Caco-2 (cell line): ENCODE measurements around the gene SSR3. TPM values are rescaled to one million over a fixed set of nuclear protein-coding genes. Genes with fewer than 3 reads are reported as not detected.

Experiments used
- BruUV-seq: library from RNA; stranded (reverse); fragments of 400-500 nt; replicated peaks from 2 replicates; lab custom pipeline; 2021; lab: Mats Ljungman, UMichigan
- CTCF ChIA-PET: fragments of 300-600 bp; sonication (Branson Sonifier 250); formaldehyde crosslinking; loops from one replicate; lab custom pipeline; 2022; ENCODE audit warnings: antibody characterized with exemption; lab: Charles Lee
- POLR2A ChIA-PET: fragments of 300-600 bp; sonication (Branson Sonifier 250); formaldehyde crosslinking; loops from one replicate; lab custom pipeline; 2022; ENCODE audit warnings: antibody characterized with exemption; lab: Charles Lee
- DNase-seq, 2 experiments: peaks; one replicate each; pipeline versions ENCODE4 v3.0.0 to v3.0.0-alpha.2; 2020 to 2022
- H3K27me3 ChIP-seq: replicated peaks from 2 replicates; pipeline ENCODE4 v1.6.0; 2011; ENCODE audit warnings: low read length; ENCODE audit not compliant: control insufficient read depth, insufficient read depth
- H3K36me3 ChIP-seq: 2 replicates; pipeline ENCODE4 v1.5.1; 2011; ENCODE audit warnings: low read length; ENCODE audit not compliant: control insufficient read depth, insufficient read depth
- H3K4me1 ChIP-seq: fragments of 250-450 bp; sonication (Bioruptor Pico); 2 replicates; pipeline ENCODE4 v1.5.1; 2020; ENCODE audit warnings: mild to moderate bottlenecking
- H3K4me3 ChIP-seq: 2 replicates; pipeline ENCODE4 v1.5.1; 2011; ENCODE audit warnings: low read depth, mild to moderate bottlenecking, control low read depth, low read length
- H3K9me3 ChIP-seq: fragments of 250-450 bp; sonication (Bioruptor Pico); 2 replicates; pipeline ENCODE4 v1.5.1; 2020; ENCODE audit warnings: mild to moderate bottlenecking, moderate library complexity
- H3K27ac Mint-ChIP-seq: one replicate; pipeline ENCODE4 v1.8.0; 2022; ENCODE audit warnings: mixed read lengths; ENCODE audit not compliant: unreplicated experiment
- H3K27me3 Mint-ChIP-seq: one replicate; pipeline ENCODE4 v1.8.0; 2022; ENCODE audit warnings: mixed read lengths; ENCODE audit not compliant: insufficient read depth, unreplicated experiment
- H3K36me3 Mint-ChIP-seq: one replicate; pipeline ENCODE4 v1.8.0; 2022; ENCODE audit warnings: mild to moderate bottlenecking, mixed read lengths; ENCODE audit not compliant: insufficient read depth, unreplicated experiment
- H3K4me1 Mint-ChIP-seq: one replicate; pipeline ENCODE4 v1.8.0; 2022; ENCODE audit warnings: low read depth, mixed read lengths; ENCODE audit not compliant: unreplicated experiment
- H3K4me3 Mint-ChIP-seq: one replicate; pipeline ENCODE4 v1.8.0; 2022; ENCODE audit warnings: mild to moderate bottlenecking, moderate library complexity, mixed read lengths; ENCODE audit not compliant: unreplicated experiment
- H3K9me3 Mint-ChIP-seq: one replicate; pipeline ENCODE4 v1.8.0; 2022; ENCODE audit warnings: mixed read lengths; ENCODE audit not compliant: unreplicated experiment
- intact Hi-C: fragments of 100-400 bp; cut with micrococcal nuclease; formaldehyde crosslinking; loops from one replicate; pipeline ENCODE4 v1.10.0; 2022; ENCODE audit not compliant: unreplicated experiment
- total RNA-seq: library from RNA; stranded (reverse); gene quantifications from 2 replicates; pipeline ENCODE4 v1.2.3, GENCODE V29; 2022
- TF ChIP-seq, protein P1 (sequence below), 2 experiments: fragments of 200-600 bp in 1 of 2; IDR thresholded peaks; 1 replicate in 1 of 2; 2 replicates in 1 of 2; pipeline versions ENCODE4 v1.5.1 to v1.8.0; 2011 to 2022; ENCODE audit warnings: antibody characterized with exemption in 1 of 2, control low read depth in 1 of 2, inconsistent platforms in 1 of 2, low read depth in 1 of 2, low read length in 1 of 2, mild to moderate bottlenecking in 1 of 2, moderate library complexity in 1 of 2; ENCODE audit not compliant: insufficient read depth in 1 of 2, severe bottlenecking in 1 of 2, unreplicated experiment in 1 of 2

The SSR3 gene
- total RNA-seq, 1 experiment from 2014 or later = 186 TPM

DNA sequence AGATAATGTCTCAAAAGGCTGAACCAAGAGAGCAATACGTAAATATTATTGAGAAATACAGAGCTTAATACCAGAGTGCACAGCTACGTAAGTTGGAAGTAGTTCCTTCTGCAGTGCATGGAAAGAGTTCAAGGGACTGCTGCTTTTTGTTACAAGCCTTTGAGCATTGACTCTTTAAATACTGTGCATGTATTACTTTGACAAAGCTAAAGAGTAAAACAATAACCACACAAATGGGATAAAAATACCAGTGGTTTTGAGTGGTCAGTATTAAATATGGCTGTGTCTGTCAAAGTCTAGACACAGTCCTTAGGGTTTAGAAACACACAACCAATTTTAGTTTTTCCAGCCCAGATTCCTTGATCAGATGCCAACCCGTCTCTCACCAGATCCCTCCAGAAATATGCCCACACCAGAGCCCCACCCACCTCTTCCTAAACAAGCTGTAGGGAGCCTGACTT is 62.1 kb downstream of the SSR3 start:
- Mint-ChIP-seq H3K27ac (no peak overlapping the region), H3K4me1 (no peaks in the 10 kb centered on the region), H3K27me3 (peaks cover 3% of the 10 kb centered on the region), H3K4me3 (no peak overlapping the region), H3K9me3 (peaks cover 9% of the 10 kb centered on the region), H3K36me3 (no peaks in the 10 kb centered on the region)
- no peaks in the 10 kb centered on the region for H3K36me3 ChIP-seq
- no peak overlapping the region for H3K4me3 ChIP-seq
- no peaks in the 10 kb centered on the region for H3K4me1 ChIP-seq
- TF ChIP-seq, protein P1, sequence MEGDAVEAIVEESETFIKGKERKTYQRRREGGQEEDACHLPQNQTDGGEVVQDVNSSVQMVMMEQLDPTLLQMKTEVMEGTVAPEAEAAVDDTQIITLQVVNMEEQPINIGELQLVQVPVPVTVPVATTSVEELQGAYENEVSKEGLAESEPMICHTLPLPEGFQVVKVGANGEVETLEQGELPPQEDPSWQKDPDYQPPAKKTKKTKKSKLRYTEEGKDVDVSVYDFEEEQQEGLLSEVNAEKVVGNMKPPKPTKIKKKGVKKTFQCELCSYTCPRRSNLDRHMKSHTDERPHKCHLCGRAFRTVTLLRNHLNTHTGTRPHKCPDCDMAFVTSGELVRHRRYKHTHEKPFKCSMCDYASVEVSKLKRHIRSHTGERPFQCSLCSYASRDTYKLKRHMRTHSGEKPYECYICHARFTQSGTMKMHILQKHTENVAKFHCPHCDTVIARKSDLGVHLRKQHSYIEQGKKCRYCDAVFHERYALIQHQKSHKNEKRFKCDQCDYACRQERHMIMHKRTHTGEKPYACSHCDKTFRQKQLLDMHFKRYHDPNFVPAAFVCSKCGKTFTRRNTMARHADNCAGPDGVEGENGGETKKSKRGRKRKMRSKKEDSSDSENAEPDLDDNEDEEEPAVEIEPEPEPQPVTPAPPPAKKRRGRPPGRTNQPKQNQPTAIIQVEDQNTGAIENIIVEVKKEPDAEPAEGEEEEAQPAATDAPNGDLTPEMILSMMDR (IDR thresholded peaks at IDR 0.05; ENCODE audit: insufficient read depth in 1 of 2, low read depth in 1 of 2, low read length in 1 of 2, severe bottlenecking in 1 of 2, unreplicated experiment in 1 of 2) = no peak
- BruUV-seq = no TSS peak
- no peak for DNase-seq
- intact Hi-C loops = no loop called here
- ChIA-PET POLR2A (no interaction called here), CTCF (no interaction called here)
- H3K9me3 ChIP-seq = no peaks in the 10 kb centered on the region; the same call in 1 of the 2 replicates
- no peaks in the 10 kb centered on the region for H3K27me3 ChIP-seq

DNA sequence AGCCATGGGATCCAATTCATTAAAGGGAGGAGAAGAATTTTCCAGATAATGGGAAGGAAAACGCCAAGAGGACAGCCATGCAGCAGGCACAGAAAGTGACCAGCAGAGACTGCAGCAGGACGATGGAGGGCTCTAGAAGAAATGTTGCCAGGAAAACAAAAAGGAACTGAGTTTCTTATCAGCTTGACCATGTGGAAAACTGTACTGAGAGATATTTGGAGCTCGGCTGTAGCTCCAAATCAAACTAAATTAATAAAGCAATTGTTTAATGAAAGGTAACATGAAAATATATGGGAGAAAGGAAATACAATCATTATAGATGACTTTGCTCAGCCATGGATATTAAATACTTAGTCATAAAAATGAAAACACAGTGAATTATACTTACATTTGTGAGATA is 63.7 kb downstream of the SSR3 start:
- Histone ChIP-seq H3K36me3 (no peaks in the 10 kb centered on the region), H3K4me3 (no peak overlapping the region), H3K27me3 (no peaks in the 10 kb centered on the region), H3K4me1 (no peaks in the 10 kb centered on the region), H3K9me3 (no peaks in the 10 kb centered on the region; the same call in 1 of the 2 replicates)
- DNase-seq = no peak
- intact Hi-C loops = no loop called here
- Mint-ChIP-seq H3K27me3 (peaks cover 3% of the 10 kb centered on the region), H3K36me3 (no peaks in the 10 kb centered on the region), H3K4me1 (no peaks in the 10 kb centered on the region), H3K27ac (no peak overlapping the region), H3K4me3 (no peak overlapping the region), H3K9me3 (peaks cover 3% of the 10 kb centered on the region)
- no TSS peak for BruUV-seq
- TF ChIP-seq, protein P1 (IDR thresholded peaks at IDR 0.05; ENCODE audit: insufficient read depth in 1 of 2, low read depth in 1 of 2, low read length in 1 of 2, severe bottlenecking in 1 of 2, unreplicated experiment in 1 of 2) = no peak
- ChIA-PET CTCF (no interaction called here), POLR2A (no interaction called here)

Other genes with a start within 250 kb of the SSR3 start
- 15.8 and 18.2 TPM in 2 replicates for gene TIPARP, start 119.5 kb upstream of the SSR3 start, total RNA-seq